Spleen (tissue), 11 donors: ENCODE data around the gene FBXO15. TPM values are rescaled to one million over a fixed set of nuclear protein-coding genes. Genes with fewer than 3 reads are reported as not detected.
A peak's percentile ranks its signal among the peaks of the same experiment; 100 is the strongest.

Source experiments
- DNase-seq: peaks from one replicate; pipeline ENCODE4 v3.0.0-alpha.2; 2020
- H3K27ac ChIP-seq, 8 donors: fragments of 200-600 bp; sonication (generic) in 7 of 8; 1 replicate in 4 of 8; 2 replicates in 4 of 8; pipeline versions ENCODE4 v1.5.0 to v1.8.0; 2016 to 2021; ENCODE audit warnings: inconsistent platforms in 4 of 8, mild to moderate bottlenecking in 4 of 8, moderate library complexity in 1 of 8
- H3K27me3 ChIP-seq, 7 donors: fragments of 200-600 bp; sonication (generic) in 6 of 7; replicated peaks in 1 of 7; 1 replicate in 4 of 7; 2 replicates in 3 of 7; pipeline versions ENCODE4 v1.5.0 to v1.8.0; 2016 to 2021; ENCODE audit warnings: inconsistent platforms in 3 of 7, mild to moderate bottlenecking in 1 of 7
- H3K36me3 ChIP-seq, 6 donors: fragments of 200-600 bp; sonication (generic) in 5 of 6; 1 replicate in 4 of 6; 2 replicates in 2 of 6; pipeline versions ENCODE4 v1.5.0 to v1.8.0; 2016 to 2021; ENCODE audit warnings: inconsistent platforms in 2 of 6
- H3K4me1 ChIP-seq, 6 donors: fragments of 200-600 bp; sonication (generic) in 5 of 6; 1 replicate in 3 of 6; 2 replicates in 3 of 6; pipeline versions ENCODE4 v1.5.0 to v1.8.0; 2016 to 2021; ENCODE audit warnings: inconsistent platforms in 3 of 6
- H3K4me3 ChIP-seq, 8 donors: fragments of 200-600 bp; sonication (generic) in 7 of 8; 1 replicate in 4 of 8; 2 replicates in 4 of 8; pipeline versions ENCODE4 v1.5.0 to v1.8.0; 2016 to 2021; ENCODE audit warnings: inconsistent platforms in 4 of 8, mild to moderate bottlenecking in 4 of 8, moderate library complexity in 2 of 8
- H3K9me3 ChIP-seq, 8 donors: fragments of 200-600 bp; sonication (generic) in 7 of 8; 1 replicate in 4 of 8; 2 replicates in 4 of 8; pipeline versions ENCODE4 v1.5.0 to v1.8.0; 2016 to 2021; ENCODE audit warnings: inconsistent platforms in 4 of 8
- POLR2A ChIP-seq, 3 donors: fragments of 450-650 bp; IDR thresholded peaks; one replicate each; pipeline ENCODE4 v1.5.1; 2017; ENCODE audit warnings: antibody characterized with exemption in 3 of 3, mild to moderate bottlenecking in 1 of 3
- POLR2AphosphoS5 ChIP-seq, 3 donors: sonication (generic); formaldehyde crosslinking; IDR thresholded peaks; one replicate each; pipeline ENCODE4 v1.5.1; 2017; ENCODE audit warnings: antibody characterized with exemption in 3 of 3
- WGBS, 5 donors: extraction: QIAGEN DNeasy Blood & Tissue Kit in 3 of 5; methylation state at CpG; one replicate each; pipeline versions ENCODE4 v1.1.5 to v1.1.7; 2013 to 2018; 5-methylcytosine and 5-hydroxymethylcytosine counted together
- intact Hi-C: fragments of 100-400 bp; cut with DNase I; formaldehyde crosslinking; loops from one replicate; pipeline ENCODE4 v1.15.0; 2023; ENCODE audit warnings: low total_unique reads
- polyA plus RNA-seq, 3 donors: library from polyadenylated mRNA; stranded (reverse); fragments of 200-250 nt; gene quantifications; one replicate each; pipeline ENCODE4 v1.2.1, GENCODE V29; 2013
- total RNA-seq, 7 donors: library from RNA; depleted of rRNA in 3 of 7; stranded (reverse); fragments of >200 nt in 3 of 7; fragmentation: NEBNext Ultra II Directional in 4 of 7; extraction: Animal tissue kit (Norgen Biotek cat#: 25700) in 4 of 7; gene quantifications; one replicate each; pipeline versions ENCODE4 v1.1.0 to v1.2.1, GENCODE V29; 2016 to 2021
- TF ChIP-seq, protein P1 (sequence below), 11 experiments: fragments of 200-600 bp in 7 of 11; fragments of 450-650 bp in 4 of 11; sonication (generic) in 4 of 11; IDR thresholded peaks in 8 of 11; conservative IDR thresholded peaks in 3 of 11; 1 replicate in 7 of 11; 2 replicates in 4 of 11; pipeline versions ENCODE4 v1.4.0 to v1.8.0; 2016 to 2021; ENCODE audit warnings: antibody characterized with exemption in 11 of 11, inconsistent platforms in 4 of 11, mild to moderate bottlenecking in 1 of 11
- donor health status: healthy with polysubstance abuse.
- donor health status: DM: no; HTN: no; CAD: no; lungs with moderate emphysema.
- donor health status: DM: no; HTN: no; CAD: no.
- donor health status: Bipolar disorder and iron deficiency.
- donor health status: healthy.
- donor health status: DM: no; HTN: no; CAD: no.
- donor health status: DM: yes; HTN: yes; CAD: no.

Gene FBXO15
- total and polyA plus RNA-seq, 10 donors, result 0.28 to 3.5 (median 1.1) TPM

DNA sequence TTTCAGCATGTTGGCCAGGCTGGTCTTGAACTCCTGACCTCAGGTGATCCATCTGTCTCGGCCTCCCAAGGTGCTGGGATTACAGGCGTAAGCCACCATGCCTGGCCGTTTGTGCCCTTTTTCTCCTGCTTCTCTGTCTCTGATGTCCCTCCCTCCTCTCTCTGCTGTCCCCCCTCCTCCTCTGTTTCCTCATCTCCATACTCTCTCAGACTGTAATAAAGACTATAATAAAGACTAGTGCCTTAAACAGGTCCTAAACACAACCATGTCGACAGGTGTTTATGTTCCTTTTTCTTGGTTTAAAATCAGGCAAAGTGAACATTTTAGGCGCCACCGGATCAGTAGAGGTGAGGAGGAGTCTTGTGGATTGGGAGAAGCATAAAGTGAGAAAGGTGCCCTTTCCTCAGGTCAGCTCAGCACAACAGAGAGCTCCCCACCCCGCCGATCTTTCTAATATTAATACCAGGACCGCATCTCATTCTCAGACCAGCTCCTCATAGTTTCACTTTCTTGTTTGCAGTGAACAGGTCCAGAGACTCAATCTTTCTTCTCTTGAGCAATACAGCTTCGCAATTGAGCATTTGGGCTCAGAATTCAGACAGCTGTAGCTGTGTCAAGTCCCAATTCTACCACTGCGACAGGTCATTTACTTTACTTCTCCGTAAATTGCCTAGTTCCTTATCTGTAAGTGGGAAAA is 24.4 kb upstream of the FBXO15 start:
- H3K9me3 ChIP-seq, result no peaks in the 10 kb centered on the region
- peaks cover 0 to 3% (median 0%) of the 10 kb centered on the region in 6 donors for H3K4me1 ChIP-seq
- no peak for DNase-seq
- H3K36me3 ChIP-seq, result no peaks in the 10 kb centered on the region
- no peak overlapping the region for H3K27ac ChIP-seq
- TF ChIP-seq POLR2A (IDR thresholded peaks at IDR 0.05), result no peak
- intact Hi-C loops, result no loop called here
- WGBS, 5 donors, result 52 to 80% (median 59%) methylated on average over 11 to 12 of the region's 12 CpGs
- H3K27me3 ChIP-seq, result peaks cover 0 to 28% (median 0%) of the 10 kb centered on the region in 7 donors
- H3K4me3 ChIP-seq, result peak overlapping the region in 4 of 8 donors; percentile 7 to 54 (median 19)

DNA sequence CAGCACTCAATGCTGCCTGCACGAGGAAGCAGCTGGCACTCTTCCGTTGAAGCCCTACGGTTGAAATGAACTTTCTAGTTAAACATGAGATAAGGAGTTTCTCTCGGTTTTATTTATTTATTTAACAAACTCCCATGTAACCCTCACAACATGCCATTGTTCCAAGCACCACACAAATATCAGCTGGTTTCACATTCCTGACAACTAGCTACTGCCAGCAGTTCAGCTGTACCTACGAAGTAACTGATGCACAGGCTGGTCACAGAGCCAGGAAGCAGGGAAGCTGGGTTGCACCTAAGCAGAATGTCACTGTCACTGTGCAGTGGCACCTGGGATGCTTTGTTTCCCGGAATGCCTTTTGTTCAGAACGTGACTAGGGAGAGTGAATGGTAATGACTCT is 18.8 kb upstream of the FBXO15 start:
- DNase-seq, result no peak
- TF ChIP-seq, protein P1, sequence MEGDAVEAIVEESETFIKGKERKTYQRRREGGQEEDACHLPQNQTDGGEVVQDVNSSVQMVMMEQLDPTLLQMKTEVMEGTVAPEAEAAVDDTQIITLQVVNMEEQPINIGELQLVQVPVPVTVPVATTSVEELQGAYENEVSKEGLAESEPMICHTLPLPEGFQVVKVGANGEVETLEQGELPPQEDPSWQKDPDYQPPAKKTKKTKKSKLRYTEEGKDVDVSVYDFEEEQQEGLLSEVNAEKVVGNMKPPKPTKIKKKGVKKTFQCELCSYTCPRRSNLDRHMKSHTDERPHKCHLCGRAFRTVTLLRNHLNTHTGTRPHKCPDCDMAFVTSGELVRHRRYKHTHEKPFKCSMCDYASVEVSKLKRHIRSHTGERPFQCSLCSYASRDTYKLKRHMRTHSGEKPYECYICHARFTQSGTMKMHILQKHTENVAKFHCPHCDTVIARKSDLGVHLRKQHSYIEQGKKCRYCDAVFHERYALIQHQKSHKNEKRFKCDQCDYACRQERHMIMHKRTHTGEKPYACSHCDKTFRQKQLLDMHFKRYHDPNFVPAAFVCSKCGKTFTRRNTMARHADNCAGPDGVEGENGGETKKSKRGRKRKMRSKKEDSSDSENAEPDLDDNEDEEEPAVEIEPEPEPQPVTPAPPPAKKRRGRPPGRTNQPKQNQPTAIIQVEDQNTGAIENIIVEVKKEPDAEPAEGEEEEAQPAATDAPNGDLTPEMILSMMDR (IDR thresholded peaks at IDR 0.05 in 8 of 11, conservative IDR thresholded peaks at IDR 0.05 in 3 of 11), result no peak
- TF ChIP-seq POLR2AphosphoS5 (IDR thresholded peaks at IDR 0.05), result no peak
- TF ChIP-seq POLR2A (IDR thresholded peaks at IDR 0.05), result no peak
- intact Hi-C loops, result no loop called here
- Histone ChIP-seq H3K4me1 (peaks cover 0 to 14% (median 0%) of the 10 kb centered on the region in 6 donors), H3K36me3 (peaks cover 0 to 10% (median 0%) of the 10 kb centered on the region in 6 donors), H3K27ac (no peak overlapping the region), H3K27me3 (peaks cover 0 to 5% (median 0%) of the 10 kb centered on the region in 7 donors), H3K4me3 (no peak overlapping the region), H3K9me3 (no peaks in the 10 kb centered on the region)
- 72 to 83% (median 81%) methylated on average over 7 of the region's 7 CpGs for WGBS, 5 donors

DNA sequence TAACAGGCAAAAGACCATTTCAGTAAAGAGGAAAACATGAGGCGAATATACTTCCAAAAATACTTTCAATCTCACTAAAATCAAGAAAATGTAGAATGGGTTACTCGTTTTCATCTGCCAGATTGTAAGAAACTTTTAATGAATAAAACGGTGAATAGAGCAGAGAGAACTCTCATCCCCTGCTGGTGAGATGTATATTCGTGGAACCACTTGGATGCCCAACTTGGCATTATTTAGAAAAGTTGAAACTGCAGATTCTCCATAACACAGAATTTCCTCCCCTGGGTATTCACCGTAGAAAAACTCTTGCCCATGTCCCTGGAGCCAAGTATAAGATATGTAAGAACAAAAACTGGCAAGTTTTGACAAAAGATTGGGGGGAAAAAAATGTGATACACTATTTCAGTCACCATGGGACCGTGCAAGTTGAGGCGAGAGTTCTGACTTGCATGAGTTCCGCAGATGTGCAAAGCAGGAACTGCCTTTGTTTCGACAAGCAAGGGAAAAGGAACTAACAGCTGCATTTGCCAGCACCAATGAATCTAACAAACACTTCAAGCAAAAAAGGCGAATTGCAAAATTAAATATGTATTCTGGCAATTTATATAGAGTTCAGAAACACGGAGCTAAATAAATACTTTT is 15.5 kb upstream of the FBXO15 start:
- peaks cover 0 to 42% (median 26%) of the 10 kb centered on the region in 6 donors for H3K36me3 ChIP-seq
- TF ChIP-seq POLR2AphosphoS5 (IDR thresholded peaks at IDR 0.05) (no peak), POLR2A (IDR thresholded peaks at IDR 0.05) (no peak)
- TF ChIP-seq, protein P1 (IDR thresholded peaks at IDR 0.05 in 8 of 11, conservative IDR thresholded peaks at IDR 0.05 in 3 of 11), result no peak
- intact Hi-C loops, result no loop called here
- peaks cover 0 to 14% (median 0%) of the 10 kb centered on the region in 6 donors for H3K4me1 ChIP-seq
- WGBS, 5 donors, result 48 to 66% (median 57%) methylated on average over 11 of the region's 11 CpGs
- peak overlapping the region in 4 of 8 donors; percentile 28 to 51 (median 46) for H3K27ac ChIP-seq
- no peak for DNase-seq
- no peaks in the 10 kb centered on the region for H3K9me3 ChIP-seq
- H3K4me3 ChIP-seq, result no peak overlapping the region
- H3K27me3 ChIP-seq, result no peaks in the 10 kb centered on the region

DNA sequence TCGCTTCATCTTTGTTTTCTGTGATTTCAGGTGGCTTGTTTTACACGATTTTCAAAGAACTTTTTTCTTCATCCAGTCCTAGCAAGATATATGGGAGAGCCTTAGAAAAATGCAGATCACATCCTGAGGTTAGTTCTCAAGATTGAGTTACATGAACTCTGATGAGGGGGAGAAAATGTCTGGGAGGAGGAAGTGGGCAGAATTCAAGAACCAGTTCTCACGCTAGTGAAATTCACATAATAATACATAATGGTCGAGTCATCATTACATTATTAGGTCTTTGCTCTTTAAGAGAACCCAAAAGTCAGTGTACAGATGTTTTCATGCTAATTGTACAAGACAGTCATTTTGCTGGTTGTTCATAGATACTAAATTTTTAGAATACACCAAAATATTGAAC is 7.6 kb upstream of the FBXO15 start:
- H3K27me3 ChIP-seq, result no peaks in the 10 kb centered on the region
- 76 to 88% (median 79%) methylated on average over 4 of the region's 4 CpGs for WGBS, 5 donors
- no peak for TF ChIP-seq POLR2AphosphoS5 (IDR thresholded peaks at IDR 0.05)
- TF ChIP-seq, protein P1 (IDR thresholded peaks at IDR 0.05 in 8 of 11, conservative IDR thresholded peaks at IDR 0.05 in 3 of 11), result no peak
- TF ChIP-seq POLR2A (IDR thresholded peaks at IDR 0.05), result no peak
- intact Hi-C loops, result no loop called here
- H3K4me1 ChIP-seq, result peaks cover 1 to 29% (median 16%) of the 10 kb centered on the region in 6 donors
- no peak overlapping the region for H3K4me3 ChIP-seq
- no peaks in the 10 kb centered on the region for H3K9me3 ChIP-seq
- H3K36me3 ChIP-seq, result peaks cover 0 to 96% (median 56%) of the 10 kb centered on the region in 6 donors
- no peak for DNase-seq
- H3K27ac ChIP-seq, result peak overlapping the region in 4 of 8 donors; percentile 53 to 73 (median 55)
